HL-60 (cell line): ENCODE results near the gene ADAMTS17.

Experiments used
- GABPA ChIP-seq: IDR thresholded peaks from 2 replicates; pipeline ENCODE4 v1.6.1; 2012; ENCODE audit warnings: low read depth
- POLR2AphosphoS5 ChIP-seq: IDR thresholded peaks from 2 replicates; pipeline ENCODE4 v1.6.1; 2012; ENCODE audit warnings: low read depth
- TF ChIP-seq, protein P1 (sequence below): IDR thresholded peaks from one replicate; pipeline ENCODE4 v1.5.1; 2011; ENCODE audit warnings: low read length, control low read depth, inconsistent platforms; ENCODE audit not compliant: insufficient read depth
- TF ChIP-seq, protein P2 (sequence below): IDR thresholded peaks from 2 replicates; pipeline ENCODE4 v1.6.1; 2012; ENCODE audit warnings: low read depth; ENCODE audit not compliant: insufficient replicate concordance

DNA sequence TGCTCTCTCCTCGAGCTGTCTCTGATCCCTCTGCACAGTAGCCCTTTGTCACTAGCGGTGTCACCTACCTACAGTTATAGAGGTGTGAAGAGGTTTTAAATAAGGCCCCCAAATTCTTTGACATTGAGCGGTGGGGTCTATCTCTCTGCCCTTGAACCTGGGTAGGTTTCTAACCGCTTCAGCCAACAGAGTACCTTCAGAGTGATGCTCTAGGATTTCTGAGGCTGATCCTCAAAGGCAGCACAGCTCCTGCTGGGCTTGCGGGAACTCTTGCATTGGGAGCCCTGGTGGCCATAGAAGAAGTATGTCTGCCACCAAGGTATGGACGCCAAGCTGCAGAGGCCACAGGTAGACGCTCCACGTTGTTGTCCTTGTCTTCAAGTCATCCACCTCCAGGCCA, 35.7 kb downstream of the ADAMTS17 start:
- TF ChIP-seq, protein P1, sequence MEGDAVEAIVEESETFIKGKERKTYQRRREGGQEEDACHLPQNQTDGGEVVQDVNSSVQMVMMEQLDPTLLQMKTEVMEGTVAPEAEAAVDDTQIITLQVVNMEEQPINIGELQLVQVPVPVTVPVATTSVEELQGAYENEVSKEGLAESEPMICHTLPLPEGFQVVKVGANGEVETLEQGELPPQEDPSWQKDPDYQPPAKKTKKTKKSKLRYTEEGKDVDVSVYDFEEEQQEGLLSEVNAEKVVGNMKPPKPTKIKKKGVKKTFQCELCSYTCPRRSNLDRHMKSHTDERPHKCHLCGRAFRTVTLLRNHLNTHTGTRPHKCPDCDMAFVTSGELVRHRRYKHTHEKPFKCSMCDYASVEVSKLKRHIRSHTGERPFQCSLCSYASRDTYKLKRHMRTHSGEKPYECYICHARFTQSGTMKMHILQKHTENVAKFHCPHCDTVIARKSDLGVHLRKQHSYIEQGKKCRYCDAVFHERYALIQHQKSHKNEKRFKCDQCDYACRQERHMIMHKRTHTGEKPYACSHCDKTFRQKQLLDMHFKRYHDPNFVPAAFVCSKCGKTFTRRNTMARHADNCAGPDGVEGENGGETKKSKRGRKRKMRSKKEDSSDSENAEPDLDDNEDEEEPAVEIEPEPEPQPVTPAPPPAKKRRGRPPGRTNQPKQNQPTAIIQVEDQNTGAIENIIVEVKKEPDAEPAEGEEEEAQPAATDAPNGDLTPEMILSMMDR, result no peak
- no peak for TF ChIP-seq POLR2AphosphoS5
- TF ChIP-seq GABPA, result no peak
- TF ChIP-seq, protein P2, sequence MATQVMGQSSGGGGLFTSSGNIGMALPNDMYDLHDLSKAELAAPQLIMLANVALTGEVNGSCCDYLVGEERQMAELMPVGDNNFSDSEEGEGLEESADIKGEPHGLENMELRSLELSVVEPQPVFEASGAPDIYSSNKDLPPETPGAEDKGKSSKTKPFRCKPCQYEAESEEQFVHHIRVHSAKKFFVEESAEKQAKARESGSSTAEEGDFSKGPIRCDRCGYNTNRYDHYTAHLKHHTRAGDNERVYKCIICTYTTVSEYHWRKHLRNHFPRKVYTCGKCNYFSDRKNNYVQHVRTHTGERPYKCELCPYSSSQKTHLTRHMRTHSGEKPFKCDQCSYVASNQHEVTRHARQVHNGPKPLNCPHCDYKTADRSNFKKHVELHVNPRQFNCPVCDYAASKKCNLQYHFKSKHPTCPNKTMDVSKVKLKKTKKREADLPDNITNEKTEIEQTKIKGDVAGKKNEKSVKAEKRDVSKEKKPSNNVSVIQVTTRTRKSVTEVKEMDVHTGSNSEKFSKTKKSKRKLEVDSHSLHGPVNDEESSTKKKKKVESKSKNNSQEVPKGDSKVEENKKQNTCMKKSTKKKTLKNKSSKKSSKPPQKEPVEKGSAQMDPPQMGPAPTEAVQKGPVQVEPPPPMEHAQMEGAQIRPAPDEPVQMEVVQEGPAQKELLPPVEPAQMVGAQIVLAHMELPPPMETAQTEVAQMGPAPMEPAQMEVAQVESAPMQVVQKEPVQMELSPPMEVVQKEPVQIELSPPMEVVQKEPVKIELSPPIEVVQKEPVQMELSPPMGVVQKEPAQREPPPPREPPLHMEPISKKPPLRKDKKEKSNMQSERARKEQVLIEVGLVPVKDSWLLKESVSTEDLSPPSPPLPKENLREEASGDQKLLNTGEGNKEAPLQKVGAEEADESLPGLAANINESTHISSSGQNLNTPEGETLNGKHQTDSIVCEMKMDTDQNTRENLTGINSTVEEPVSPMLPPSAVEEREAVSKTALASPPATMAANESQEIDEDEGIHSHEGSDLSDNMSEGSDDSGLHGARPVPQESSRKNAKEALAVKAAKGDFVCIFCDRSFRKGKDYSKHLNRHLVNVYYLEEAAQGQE, result no peak
